HEK293 (cell line): ENCODE results near the gene ADAM23.

Experiments
- CTCF ChIA-PET: fragments of 350-600 bp; formaldehyde crosslinking; extraction: SDS; loops from one replicate; lab custom pipeline; 2021; ENCODE audit warnings: antibody characterized with exemption; lab: Yijun Ruan, JAX
- POLR2A ChIA-PET: fragments of 300-600 bp; formaldehyde crosslinking; extraction: SDS; loops from one replicate; lab custom pipeline; 2020; ENCODE audit warnings: antibody characterized with exemption, inconsistent platforms; lab: Yijun Ruan, JAX
- H3K27ac ChIP-seq: fragments of 200-500 bp; sonication (Bioruptor generic); 2 replicates; pipeline ENCODE4 v1.5.1; 2014; ENCODE audit warnings: low read depth, low read length, control low read depth, inconsistent platforms; ENCODE audit errors: extremely low read depth
- H3K36me3 ChIP-seq, 2 experiments: fragments of 200-500 bp in 1 of 2; sonication (Bioruptor generic) in 1 of 2; 1 replicate in 1 of 2; 2 replicates in 1 of 2; pipeline ENCODE4 v1.5.1; 2014 to 2017; ENCODE audit warnings: inconsistent platforms in 2 of 2, low read length in 2 of 2; ENCODE audit not compliant: control insufficient read depth in 2 of 2, insufficient read depth in 1 of 2
- H3K4me1 ChIP-seq: fragments of 200-500 bp; sonication (Bioruptor generic); 2 replicates; pipeline ENCODE4 v1.5.1; 2014; ENCODE audit warnings: mild to moderate bottlenecking, low read length, inconsistent platforms; ENCODE audit not compliant: control insufficient read depth, insufficient read depth
- H3K4me3 ChIP-seq: 2 replicates; pipeline ENCODE4 v1.5.1; 2011; ENCODE audit warnings: low read depth, mild to moderate bottlenecking, control low read depth, low read length, moderate library complexity
- H3K9me3 ChIP-seq: fragments of 200-500 bp; sonication (Bioruptor generic); 2 replicates; pipeline ENCODE4 v1.5.1; 2014; ENCODE audit warnings: low read depth, low read length, inconsistent platforms; ENCODE audit not compliant: control insufficient read depth, insufficient read depth
- EGR2 ChIP-seq: fragments of 450-650 bp; formaldehyde crosslinking; IDR thresholded peaks from 2 replicates; pipeline ENCODE4 v1.5.1; 2016; ENCODE audit warnings: low read depth, missing biosample characterization, missing genetic modification characterization
- IKZF3 ChIP-seq: fragments of 450-650 bp; IDR thresholded peaks from 2 replicates; pipeline ENCODE4 v1.5.0; 2018; ENCODE audit warnings: missing biosample characterization, mild to moderate bottlenecking, missing genetic modification characterization, moderate library complexity
- MEIS1 ChIP-seq: sonication (generic); formaldehyde crosslinking; IDR thresholded peaks from 2 replicates; pipeline ENCODE4 v1.8.1; 2022; ENCODE audit warnings: missing genetic modification reagents, mild to moderate bottlenecking, borderline replicate concordance
- REPIN1 ChIP-seq: fragments of 450-650 bp; formaldehyde crosslinking; IDR thresholded peaks from 2 replicates; pipeline ENCODE4 v1.5.1; 2017; ENCODE audit warnings: missing biosample characterization, missing genetic modification characterization, low read depth
- WT1 ChIP-seq: fragments of 450-650 bp; formaldehyde crosslinking; IDR thresholded peaks from 2 replicates; pipeline ENCODE4 v1.5.1; 2016; ENCODE audit warnings: missing biosample characterization, missing genetic modification characterization
- ZNF155 ChIP-seq: fragments of 450-650 bp; formaldehyde crosslinking; IDR thresholded peaks from 2 replicates; pipeline ENCODE4 v1.5.1; 2016; ENCODE audit warnings: missing biosample characterization, missing genetic modification characterization
- ZNF248 ChIP-seq: fragments of 450-650 bp; formaldehyde crosslinking; IDR thresholded peaks from 2 replicates; pipeline ENCODE4 v1.5.1; 2017; ENCODE audit warnings: missing biosample characterization, missing genetic modification characterization
- ZNF560 ChIP-seq: fragments of 450-650 bp; formaldehyde crosslinking; IDR thresholded peaks from 2 replicates; pipeline ENCODE4 v1.5.1; 2017; ENCODE audit warnings: missing biosample characterization, missing genetic modification characterization, borderline replicate concordance
- ZNF571 ChIP-seq: fragments of 450-650 bp; formaldehyde crosslinking; IDR thresholded peaks from 2 replicates; pipeline ENCODE4 v1.5.0; 2017; ENCODE audit warnings: missing biosample characterization, missing genetic modification characterization
- ZNF624 ChIP-seq: fragments of 450-650 bp; formaldehyde crosslinking; IDR thresholded peaks from 2 replicates; pipeline ENCODE4 v1.5.1; 2017; ENCODE audit warnings: missing biosample characterization, missing genetic modification characterization
- ZNF626 ChIP-seq: fragments of 450-650 bp; sonication (Bioruptor Pico); formaldehyde crosslinking; IDR thresholded peaks from 2 replicates; pipeline ENCODE4 v1.5.1; 2018; ENCODE audit warnings: missing biosample characterization, missing genetic modification characterization, inconsistent platforms
- ZNF670 ChIP-seq: fragments of 450-650 bp; formaldehyde crosslinking; IDR thresholded peaks from 2 replicates; pipeline ENCODE4 v1.5.1; 2016; ENCODE audit warnings: missing biosample characterization, missing genetic modification characterization, low read depth
- ZNF76 ChIP-seq: fragments of 450-650 bp; formaldehyde crosslinking; IDR thresholded peaks from 2 replicates; pipeline ENCODE4; 2016; ENCODE audit warnings: low read depth, missing biosample characterization, missing genetic modification characterization, borderline replicate concordance
- ZNF792 ChIP-seq: fragments of 450-650 bp; formaldehyde crosslinking; IDR thresholded peaks from 2 replicates; pipeline ENCODE4 v1.5.1; 2016; ENCODE audit warnings: missing biosample characterization, missing genetic modification characterization
- TF ChIP-seq, protein P1 (sequence below): fragments of 450-650 bp; formaldehyde crosslinking; IDR thresholded peaks from 2 replicates; pipeline ENCODE4 v1.5.1; 2016; ENCODE audit warnings: missing biosample characterization, missing genetic modification characterization
- TF ChIP-seq, protein P2 (sequence below): fragments of 450-650 bp; formaldehyde crosslinking; IDR thresholded peaks from 2 replicates; pipeline ENCODE4 v1.5.1; 2016; ENCODE audit warnings: missing biosample characterization, missing genetic modification characterization, low read depth
- TF ChIP-seq, protein P3 (sequence below): fragments of 450-650 bp; formaldehyde crosslinking; IDR thresholded peaks from 2 replicates; pipeline ENCODE4 v1.5.1; 2017; ENCODE audit warnings: missing biosample characterization, missing genetic modification characterization
- TF ChIP-seq, protein P4 (sequence below): fragments of 450-650 bp; formaldehyde crosslinking; IDR thresholded peaks from 2 replicates; pipeline ENCODE4 v1.5.1; 2016; ENCODE audit warnings: missing biosample characterization, missing genetic modification characterization
- TF ChIP-seq, protein P5 (sequence below): fragments of 450-650 bp; formaldehyde crosslinking; IDR thresholded peaks from 2 replicates; pipeline ENCODE4 v1.5.1; 2017; ENCODE audit warnings: missing biosample characterization, missing genetic modification characterization

Gene ADAM23

DNA sequence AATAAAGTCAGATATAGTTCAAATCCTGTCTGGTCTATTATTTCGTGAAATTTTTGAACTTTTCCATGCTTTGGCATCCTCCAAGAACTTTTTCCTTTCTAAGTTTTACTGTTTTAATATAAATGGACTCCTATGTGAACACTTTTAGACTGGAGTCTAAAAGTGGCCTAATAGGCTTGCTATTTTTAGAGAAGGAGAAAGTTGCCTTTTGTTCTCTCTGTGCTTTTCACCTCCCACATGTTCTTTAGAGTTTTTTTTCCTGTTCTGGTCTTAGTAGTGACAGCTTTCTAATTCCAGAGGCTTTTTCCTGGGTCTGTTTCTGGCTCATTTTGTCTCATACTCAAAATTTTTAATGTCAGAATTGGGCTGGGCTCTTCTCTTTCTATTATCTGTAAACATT is 72.2 kb downstream of the ADAM23 start (continued):
- TF ChIP-seq EGR2 (tag by site-specific recombination) (no peak), ZNF624 (no peak), ZNF248 (tag by site-specific recombination) (no peak), ZNF560 (tag by site-specific recombination) (no peak), ZNF626 (tag by site-specific recombination) (no peak)
- TF ChIP-seq, protein P1, sequence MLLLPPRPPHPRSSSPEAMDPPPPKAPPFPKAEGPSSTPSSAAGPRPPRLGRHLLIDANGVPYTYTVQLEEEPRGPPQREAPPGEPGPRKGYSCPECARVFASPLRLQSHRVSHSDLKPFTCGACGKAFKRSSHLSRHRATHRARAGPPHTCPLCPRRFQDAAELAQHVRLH (tag by site-specific recombination): no peak
- TF ChIP-seq, protein P2, sequence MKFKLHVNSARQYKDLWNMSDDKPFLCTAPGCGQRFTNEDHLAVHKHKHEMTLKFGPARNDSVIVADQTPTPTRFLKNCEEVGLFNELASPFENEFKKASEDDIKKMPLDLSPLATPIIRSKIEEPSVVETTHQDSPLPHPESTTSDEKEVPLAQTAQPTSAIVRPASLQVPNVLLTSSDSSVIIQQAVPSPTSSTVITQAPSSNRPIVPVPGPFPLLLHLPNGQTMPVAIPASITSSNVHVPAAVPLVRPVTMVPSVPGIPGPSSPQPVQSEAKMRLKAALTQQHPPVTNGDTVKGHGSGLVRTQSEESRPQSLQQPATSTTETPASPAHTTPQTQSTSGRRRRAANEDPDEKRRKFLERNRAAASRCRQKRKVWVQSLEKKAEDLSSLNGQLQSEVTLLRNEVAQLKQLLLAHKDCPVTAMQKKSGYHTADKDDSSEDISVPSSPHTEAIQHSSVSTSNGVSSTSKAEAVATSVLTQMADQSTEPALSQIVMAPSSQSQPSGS (tag by site-specific recombination): no peak

DNA sequence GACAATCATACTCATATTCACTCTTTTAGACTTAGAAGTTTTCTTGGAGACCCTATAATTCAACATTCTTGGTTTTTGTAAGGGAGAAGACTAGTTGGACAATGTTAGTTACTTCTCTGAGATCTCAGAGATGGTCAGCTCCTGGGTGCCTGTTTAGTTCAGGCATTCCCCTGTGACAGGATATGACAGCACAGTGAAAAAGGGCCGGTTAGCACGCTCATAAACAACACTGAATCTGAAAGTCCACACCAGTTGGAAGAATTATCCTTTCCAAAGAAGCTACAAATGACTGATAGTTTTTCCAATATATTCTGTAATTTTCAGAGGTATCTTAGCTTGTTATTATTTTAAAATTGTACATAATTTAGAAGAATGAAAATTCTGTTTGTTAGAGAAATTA is 75.7 kb downstream of the ADAM23 start:
- TF ChIP-seq, protein P3, sequence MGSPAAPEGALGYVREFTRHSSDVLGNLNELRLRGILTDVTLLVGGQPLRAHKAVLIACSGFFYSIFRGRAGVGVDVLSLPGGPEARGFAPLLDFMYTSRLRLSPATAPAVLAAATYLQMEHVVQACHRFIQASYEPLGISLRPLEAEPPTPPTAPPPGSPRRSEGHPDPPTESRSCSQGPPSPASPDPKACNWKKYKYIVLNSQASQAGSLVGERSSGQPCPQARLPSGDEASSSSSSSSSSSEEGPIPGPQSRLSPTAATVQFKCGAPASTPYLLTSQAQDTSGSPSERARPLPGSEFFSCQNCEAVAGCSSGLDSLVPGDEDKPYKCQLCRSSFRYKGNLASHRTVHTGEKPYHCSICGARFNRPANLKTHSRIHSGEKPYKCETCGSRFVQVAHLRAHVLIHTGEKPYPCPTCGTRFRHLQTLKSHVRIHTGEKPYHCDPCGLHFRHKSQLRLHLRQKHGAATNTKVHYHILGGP (tag by site-specific recombination): no peak
- TF ChIP-seq, protein P4, sequence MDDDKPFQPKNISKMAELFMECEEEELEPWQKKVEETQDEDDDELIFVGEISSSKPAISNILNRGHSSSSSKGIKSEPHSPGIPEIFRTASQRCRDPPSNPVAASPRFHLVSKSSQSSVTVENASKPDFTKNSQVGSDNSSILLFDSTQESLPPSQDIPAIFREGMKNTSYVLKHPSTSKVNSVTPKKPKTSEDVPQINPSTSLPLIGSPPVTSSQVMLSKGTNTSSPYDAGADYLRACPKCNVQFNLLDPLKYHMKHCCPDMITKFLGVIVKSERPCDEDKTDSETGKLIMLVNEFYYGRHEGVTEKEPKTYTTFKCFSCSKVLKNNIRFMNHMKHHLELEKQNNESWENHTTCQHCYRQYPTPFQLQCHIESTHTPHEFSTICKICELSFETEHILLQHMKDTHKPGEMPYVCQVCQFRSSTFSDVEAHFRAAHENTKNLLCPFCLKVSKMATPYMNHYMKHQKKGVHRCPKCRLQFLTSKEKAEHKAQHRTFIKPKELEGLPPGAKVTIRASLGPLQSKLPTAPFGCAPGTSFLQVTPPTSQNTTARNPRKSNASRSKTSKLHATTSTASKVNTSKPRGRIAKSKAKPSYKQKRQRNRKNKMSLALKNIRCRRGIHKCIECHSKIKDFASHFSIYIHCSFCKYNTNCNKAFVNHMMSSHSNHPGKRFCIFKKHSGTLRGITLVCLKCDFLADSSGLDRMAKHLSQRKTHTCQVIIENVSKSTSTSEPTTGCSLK (tag by site-specific recombination): no peak
- TF ChIP-seq IKZF3 (tag by site-specific recombination): no peak
- TF ChIP-seq ZNF792 (tag by site-specific recombination): no peak
- TF ChIP-seq ZNF670: no peak
- no peak for TF ChIP-seq ZNF76 (tag by site-specific recombination)
- TF ChIP-seq, protein P5, sequence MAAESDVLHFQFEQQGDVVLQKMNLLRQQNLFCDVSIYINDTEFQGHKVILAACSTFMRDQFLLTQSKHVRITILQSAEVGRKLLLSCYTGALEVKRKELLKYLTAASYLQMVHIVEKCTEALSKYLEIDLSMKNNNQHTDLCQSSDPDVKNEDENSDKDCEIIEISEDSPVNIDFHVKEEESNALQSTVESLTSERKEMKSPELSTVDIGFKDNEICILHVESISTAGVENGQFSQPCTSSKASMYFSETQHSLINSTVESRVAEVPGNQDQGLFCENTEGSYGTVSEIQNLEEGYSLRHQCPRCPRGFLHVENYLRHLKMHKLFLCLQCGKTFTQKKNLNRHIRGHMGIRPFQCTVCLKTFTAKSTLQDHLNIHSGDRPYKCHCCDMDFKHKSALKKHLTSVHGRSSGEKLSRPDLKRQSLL (tag by site-specific recombination): no peak
- TF ChIP-seq MEIS1 (CRISPR knock-in tag): no peak
- TF ChIP-seq ZNF571 (tag by site-specific recombination): no peak
- no peak for TF ChIP-seq WT1 (tag by site-specific recombination)
- no peak for TF ChIP-seq ZNF155 (tag by site-specific recombination)
- TF ChIP-seq REPIN1 (tag by site-specific recombination): no peak
- TF ChIP-seq, all 188 proteins: peak for 0
- ChIA-PET CTCF (interaction anchor here (0.6 kb wide), 1 partner anchor 283 kb away, joined by 3 read pairs; no protein-coding TSS in a partner anchor), POLR2A (no interaction called here)
- Histone ChIP-seq H3K4me1 (no peaks in the 10 kb centered on the region), H3K27ac (no peak overlapping the region), H3K36me3 (no peaks in the 10 kb centered on the region), H3K9me3 (no peaks in the 10 kb centered on the region), H3K4me3 (no peak overlapping the region)
